Heart left ventricle (tissue), 16 donors: ENCODE data around the gene SIL1. TPM values are rescaled to one million over a fixed set of nuclear protein-coding genes. Genes with fewer than 3 reads are reported as not detected.
"Not testable (repeated sequence)": the region's sequence is repeated elsewhere in the genome, so short reads cannot be mapped to it uniquely, and the experiment has no call there.

Source experiments
- ATAC-seq, 4 donors: fragments of 200-7000 bp; cut with Tn5 transposase; one replicate each; pipeline ENCODE4 v1.9.1; 2020 to 2022; ENCODE audit warnings: moderate library complexity in 4 of 4, mild to moderate bottlenecking in 3 of 4, moderate number of reproducible peaks in 1 of 4
- DNase-seq, 5 donors: peaks; one replicate each; pipeline ENCODE4 v3.0.0-alpha.2; 2020
- H3K27ac ChIP-seq, 12 donors: fragments of 200-600 bp; sonication (generic) in 4 of 12; one replicate each; pipeline versions ENCODE4 v1.5.0 to v1.8.0; 2016 to 2022; ENCODE audit warnings: mild to moderate bottlenecking in 2 of 12
- H3K27me3 ChIP-seq, 9 donors: fragments of 200-600 bp; sonication (generic) in 2 of 9; one replicate each; pipeline versions ENCODE4 v1.5.1 to v1.8.0; 2016 to 2022; ENCODE audit warnings: mild to moderate bottlenecking in 3 of 9
- H3K36me3 ChIP-seq, 9 donors: fragments of 200-600 bp; sonication (generic) in 2 of 9; one replicate each; pipeline versions ENCODE4 v1.5.0 to v1.8.0; 2018 to 2022; ENCODE audit warnings: mild to moderate bottlenecking in 2 of 9
- H3K4me1 ChIP-seq, 12 donors: fragments of 200-600 bp; sonication (generic) in 4 of 12; one replicate each; pipeline versions ENCODE4 v1.5.0 to v1.8.0; 2016 to 2022; ENCODE audit warnings: mild to moderate bottlenecking in 3 of 12
- H3K4me3 ChIP-seq, 12 donors: fragments of 200-600 bp; sonication (generic) in 4 of 12; one replicate each; pipeline versions ENCODE4 v1.5.0 to v1.8.0; 2017 to 2022; ENCODE audit warnings: mild to moderate bottlenecking in 9 of 12, moderate library complexity in 4 of 12
- H3K9me3 ChIP-seq, 12 donors: fragments of 200-600 bp; sonication (generic) in 4 of 12; one replicate each; pipeline versions ENCODE4 v1.5.0 to v1.8.0; 2016 to 2022; ENCODE audit warnings: mild to moderate bottlenecking in 1 of 12
- POLR2A ChIP-seq, 2 donors: fragments of 450-650 bp; IDR thresholded peaks; one replicate each; pipeline ENCODE4 v1.6.1; 2017; ENCODE audit warnings: antibody characterized with exemption in 2 of 2, mild to moderate bottlenecking in 2 of 2, moderate library complexity in 2 of 2
- WGBS, 4 donors: extraction: QIAGEN DNeasy Blood & Tissue Kit in 2 of 4; methylation state at CpG; one replicate each; pipeline versions ENCODE4 v1.1.5 to v1.1.7; 2013 to 2018; 5-methylcytosine and 5-hydroxymethylcytosine counted together
- intact Hi-C, 10 donors: fragments of 100-400 bp; cut with DNase I; formaldehyde crosslinking; loops; one replicate each; pipeline versions ENCODE4 v1.11.1 to v1.14.2; 2022
- polyA plus RNA-seq, 2 donors: library from polyadenylated mRNA; stranded (reverse); fragments of 200-250 nt; gene quantifications; one replicate each; pipeline ENCODE4 v1.2.3, GENCODE V29; 2013
- total RNA-seq, 9 donors: library from RNA; depleted of rRNA in 2 of 9; stranded (reverse); fragments of >200 nt in 2 of 9; fragmentation: NEBNext Ultra II Directional in 3 of 9; extraction: Animal tissue kit (Norgen Biotek cat#: 25700) in 3 of 9; gene quantifications; one replicate each; pipeline versions ENCODE4 v1.1.0 to v1.2.4, GENCODE V29; 2016 to 2023
- TF ChIP-seq, protein P1 (sequence below), 12 donors: fragments of 200-600 bp; sonication (generic) in 4 of 12; IDR thresholded peaks; one replicate each; pipeline versions ENCODE4 v1.5.0 to v1.8.0; 2018 to 2022; ENCODE audit warnings: antibody characterized with exemption in 12 of 12, mild to moderate bottlenecking in 5 of 12
- donor health status: ischemic (EF 13 %, LVEDD 7.1; RV severe dilation, severe dysfunction).
- donor health status: healthy with polysubstance abuse.
- donor health status: DM: no; HTN: yes; CAD: no.
- donor health status: DM: no; HTN: no; CAD: no.
- donor health status: ischemic (EF 25% LVEDD 6.9; RV normal size, moderate dysfunction).
- donor health status: ischemic (EF 25% LVEDD 5.7; RV mildly dilated, moderate dysfunction).
- donor health status: healthy.
- donor health status: DM: yes; HTN: yes; CAD: no.
- donor health status: ischemic (EF 35%, LVEDD 5.7; RV mildly dilated, moderate dysfunction).
- donor health status: nonischemic (EF 11% LVEDD 7.7; RV severe dilation, severe dysfunction).
- donor health status: DM: yes; HTN: yes; CAD: no.
- donor health status: PGD.
- donor health status: ischemic (EF 29% LVEDD 5.4; RV normal size, mild dysfunction).
- donor health status: nonischemic (EF 23%, LVEDD 6.1; RV moderate dilation, normal function).

Gene SIL1
- total and polyA plus RNA-seq, 11 donors = 33.8 to 341 (median 40.2) TPM

DNA sequence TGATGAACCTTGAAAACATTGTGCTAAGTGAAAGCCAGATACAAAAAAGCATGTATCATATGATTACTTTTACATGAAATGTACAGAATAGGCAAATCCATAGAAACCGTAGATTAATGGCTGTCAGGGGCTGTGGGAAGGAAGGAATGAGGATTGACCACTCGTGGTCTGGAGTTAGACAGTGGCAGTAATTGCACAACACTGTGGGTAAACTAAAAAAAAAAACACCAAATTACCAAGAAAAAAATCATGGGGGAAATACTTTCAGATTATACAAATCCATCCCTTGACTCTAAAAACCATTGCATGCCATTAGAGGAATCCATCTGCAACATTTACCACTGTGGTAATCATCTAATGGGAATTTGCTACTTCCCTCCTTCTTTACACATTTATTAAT is 140.0 kb downstream of the SIL1 start:
- intact Hi-C loops = no loop called here
- no peaks in the 10 kb centered on the region for H3K9me3 ChIP-seq
- ATAC-seq = no peak
- WGBS, 4 donors = 94 to 97% (median 95%) methylated on average over 2 of the region's 2 CpGs
- no peak overlapping the region for H3K27ac ChIP-seq
- no peaks in the 10 kb centered on the region for H3K27me3 ChIP-seq
- no peak overlapping the region for H3K4me3 ChIP-seq
- no peaks in the 10 kb centered on the region for H3K36me3 ChIP-seq
- TF ChIP-seq, protein P1, sequence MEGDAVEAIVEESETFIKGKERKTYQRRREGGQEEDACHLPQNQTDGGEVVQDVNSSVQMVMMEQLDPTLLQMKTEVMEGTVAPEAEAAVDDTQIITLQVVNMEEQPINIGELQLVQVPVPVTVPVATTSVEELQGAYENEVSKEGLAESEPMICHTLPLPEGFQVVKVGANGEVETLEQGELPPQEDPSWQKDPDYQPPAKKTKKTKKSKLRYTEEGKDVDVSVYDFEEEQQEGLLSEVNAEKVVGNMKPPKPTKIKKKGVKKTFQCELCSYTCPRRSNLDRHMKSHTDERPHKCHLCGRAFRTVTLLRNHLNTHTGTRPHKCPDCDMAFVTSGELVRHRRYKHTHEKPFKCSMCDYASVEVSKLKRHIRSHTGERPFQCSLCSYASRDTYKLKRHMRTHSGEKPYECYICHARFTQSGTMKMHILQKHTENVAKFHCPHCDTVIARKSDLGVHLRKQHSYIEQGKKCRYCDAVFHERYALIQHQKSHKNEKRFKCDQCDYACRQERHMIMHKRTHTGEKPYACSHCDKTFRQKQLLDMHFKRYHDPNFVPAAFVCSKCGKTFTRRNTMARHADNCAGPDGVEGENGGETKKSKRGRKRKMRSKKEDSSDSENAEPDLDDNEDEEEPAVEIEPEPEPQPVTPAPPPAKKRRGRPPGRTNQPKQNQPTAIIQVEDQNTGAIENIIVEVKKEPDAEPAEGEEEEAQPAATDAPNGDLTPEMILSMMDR (IDR thresholded peaks at IDR 0.05) = no peak
- no peak for TF ChIP-seq POLR2A (IDR thresholded peaks at IDR 0.05)
- DNase-seq = no peak
- H3K4me1 ChIP-seq = peaks cover 0 to 26% (median 14%) of the 10 kb centered on the region in 12 donors

DNA sequence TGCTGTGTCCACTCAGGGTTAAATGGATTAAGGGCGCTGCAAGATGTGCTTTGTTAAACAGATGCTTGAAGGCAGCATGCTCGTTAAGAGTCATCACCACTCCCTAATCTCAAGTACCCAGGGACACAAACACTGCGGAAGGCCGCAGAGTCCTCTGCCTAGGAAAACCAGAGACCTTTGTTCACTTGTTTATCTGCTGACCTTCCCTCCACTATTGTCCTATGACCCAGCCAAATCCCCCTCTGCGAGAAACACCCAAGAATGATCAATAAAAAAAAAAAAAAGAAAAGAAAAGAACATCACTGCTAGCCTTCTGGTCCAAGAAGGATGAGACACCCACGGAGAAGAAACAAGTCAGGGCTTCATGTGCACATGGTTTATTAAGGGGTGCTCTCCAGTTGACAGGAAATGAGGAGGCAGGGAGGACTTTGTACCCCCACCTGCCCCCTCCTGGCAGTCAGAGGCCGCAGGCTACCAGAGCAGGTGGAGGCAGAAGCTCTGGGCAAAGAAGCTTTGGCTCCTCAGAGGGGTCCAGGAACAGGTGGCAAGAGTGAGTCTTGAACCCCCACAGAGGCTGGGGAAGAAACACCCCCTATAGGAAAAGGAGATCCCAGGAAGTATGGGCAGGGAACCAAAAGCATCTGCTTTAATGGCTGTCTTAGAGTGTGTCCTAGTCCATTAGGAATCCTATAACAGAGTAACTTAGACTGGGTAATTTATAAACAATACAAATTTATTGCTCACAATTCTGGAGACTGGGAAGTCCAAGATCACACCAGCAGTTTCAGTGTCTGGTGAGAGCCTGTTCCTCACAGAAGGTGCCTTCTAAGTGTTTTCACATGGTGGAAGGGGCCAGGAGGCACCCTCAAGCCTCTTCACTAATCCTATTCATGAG is 140.9 kb downstream of the SIL1 start:
- intact Hi-C loops, ATAC-seq: not testable (repeated sequence)
- 63 to 76% (median 68%) methylated on average over 4 to 7 of the region's 7 CpGs for WGBS, 4 donors

DNA sequence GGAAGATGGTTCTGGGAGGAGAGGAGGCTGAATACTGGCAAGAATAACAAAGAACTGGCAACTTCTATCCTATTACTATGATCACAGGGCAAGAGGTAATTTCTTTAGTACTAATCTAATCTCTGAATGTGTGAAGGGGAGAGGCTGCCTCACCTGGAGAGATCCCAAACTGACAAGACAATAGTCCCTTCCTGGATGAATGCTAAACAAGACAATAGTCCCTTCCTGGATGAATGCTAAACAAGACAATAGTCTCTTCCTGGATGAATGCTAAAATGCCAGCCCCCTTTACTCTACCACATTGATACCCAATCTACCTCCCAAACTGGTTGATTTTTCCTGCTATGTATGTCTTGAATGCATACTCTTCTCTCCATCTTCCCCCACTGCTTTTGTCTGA is 145.2 kb downstream of the SIL1 start:
- TF ChIP-seq, protein P1 (IDR thresholded peaks at IDR 0.05) = no peak
- no peak for TF ChIP-seq POLR2A (IDR thresholded peaks at IDR 0.05)
- intact Hi-C loops = no loop called here
- peaks cover 0 to 3% (median 0%) of the 10 kb centered on the region in 12 donors for H3K4me1 ChIP-seq
- no peaks in the 10 kb centered on the region for H3K27me3 ChIP-seq
- H3K27ac ChIP-seq = no peak overlapping the region
- no peaks in the 10 kb centered on the region for H3K9me3 ChIP-seq
- peaks cover 0 to 12% (median 0%) of the 10 kb centered on the region in 9 donors for H3K36me3 ChIP-seq
- DNase-seq = no peak
- no peak overlapping the region for H3K4me3 ChIP-seq
- no peak for ATAC-seq

More for the DNA sequence above, 140.9 kb downstream of the SIL1 start:
- peaks cover 0 to 19% (median 14%) of the 10 kb centered on the region in 12 donors for H3K4me1 ChIP-seq
- DNase-seq, H3K27me3 ChIP-seq, H3K27ac ChIP-seq, H3K4me3 ChIP-seq, H3K9me3 ChIP-seq, H3K36me3 ChIP-seq: not testable (repeated sequence)

DNA sequence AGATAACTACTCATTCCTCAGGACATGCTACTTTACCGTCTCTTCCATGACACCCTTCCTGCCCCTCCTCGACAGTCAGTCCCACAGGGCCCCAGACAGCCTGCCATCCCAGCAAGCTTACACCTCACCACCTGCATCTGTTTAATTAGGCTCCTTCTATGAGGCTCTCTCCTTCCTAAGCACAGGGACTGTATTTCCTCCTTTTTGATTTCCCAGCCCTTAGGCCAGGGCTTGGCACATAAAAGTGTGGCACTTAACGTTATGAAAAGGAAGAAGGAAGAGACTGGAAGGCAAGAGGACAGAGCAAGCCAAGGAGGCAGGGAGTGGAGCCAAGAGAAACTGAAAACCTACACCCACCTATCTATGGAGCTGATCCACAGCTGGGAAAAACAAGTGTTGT is 146.8 kb downstream of the SIL1 start:
- DNase-seq = no peak
- peaks cover 0 to 12% (median 0%) of the 10 kb centered on the region in 9 donors for H3K36me3 ChIP-seq
- no peaks in the 10 kb centered on the region for H3K27me3 ChIP-seq
- peaks cover 0 to 3% (median 0%) of the 10 kb centered on the region in 12 donors for H3K4me1 ChIP-seq
- 66 to 71% (median 69%) methylated on average over 3 of the region's 3 CpGs for WGBS, 4 donors
- no peak for ATAC-seq
- H3K4me3 ChIP-seq = no peak overlapping the region
- no peak overlapping the region for H3K27ac ChIP-seq
- intact Hi-C loops = no loop called here
- TF ChIP-seq POLR2A (IDR thresholded peaks at IDR 0.05) = no peak
- TF ChIP-seq, protein P1 (IDR thresholded peaks at IDR 0.05) = no peak
- H3K9me3 ChIP-seq = no peaks in the 10 kb centered on the region
